Measurements from ENCODE around the gene PLA2G4D. TPM values are rescaled to one million over a fixed set of nuclear protein-coding genes. Genes with fewer than 3 reads are reported as not detected.

The PLA2G4D gene
- total RNA-seq, 3 donors from 2014 or later, result not detected

DNA sequence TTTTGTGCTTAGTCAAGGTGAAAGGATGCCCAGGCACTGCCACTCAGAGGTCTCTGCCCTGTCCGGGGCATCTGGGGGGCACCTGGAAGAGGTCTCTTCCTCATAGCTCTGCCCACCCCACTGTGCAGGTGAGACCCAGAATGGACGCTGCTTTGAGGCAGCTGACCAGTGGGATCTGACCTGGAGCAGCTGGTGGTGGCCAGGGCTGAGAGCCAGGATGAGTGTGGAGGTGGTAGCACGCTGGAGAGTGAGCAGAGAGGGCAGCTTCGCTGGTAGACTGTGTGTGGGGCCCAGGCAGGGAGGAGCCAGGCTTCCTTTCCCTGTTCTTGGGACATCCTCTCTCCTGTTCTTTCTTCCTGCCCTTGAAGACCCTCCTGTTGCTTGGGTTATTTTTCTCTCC, 41.4 kb downstream of the PLA2G4D start:
- DNase-seq (no peak), ATAC-seq (no peak)
- Mint-ChIP-seq H3K4me3 (no peak overlapping the region), H3K36me3 (ENCODE audit: insufficient read depth) (no peaks in the 10 kb centered on the region), H3K9me3 (no peaks in the 10 kb centered on the region), H3K27me3 (ENCODE audit: low read depth) (peaks cover 22% of the 10 kb centered on the region), H3K4me1 (ENCODE audit: low read depth) (peaks cover 7% of the 10 kb centered on the region)

DNA sequence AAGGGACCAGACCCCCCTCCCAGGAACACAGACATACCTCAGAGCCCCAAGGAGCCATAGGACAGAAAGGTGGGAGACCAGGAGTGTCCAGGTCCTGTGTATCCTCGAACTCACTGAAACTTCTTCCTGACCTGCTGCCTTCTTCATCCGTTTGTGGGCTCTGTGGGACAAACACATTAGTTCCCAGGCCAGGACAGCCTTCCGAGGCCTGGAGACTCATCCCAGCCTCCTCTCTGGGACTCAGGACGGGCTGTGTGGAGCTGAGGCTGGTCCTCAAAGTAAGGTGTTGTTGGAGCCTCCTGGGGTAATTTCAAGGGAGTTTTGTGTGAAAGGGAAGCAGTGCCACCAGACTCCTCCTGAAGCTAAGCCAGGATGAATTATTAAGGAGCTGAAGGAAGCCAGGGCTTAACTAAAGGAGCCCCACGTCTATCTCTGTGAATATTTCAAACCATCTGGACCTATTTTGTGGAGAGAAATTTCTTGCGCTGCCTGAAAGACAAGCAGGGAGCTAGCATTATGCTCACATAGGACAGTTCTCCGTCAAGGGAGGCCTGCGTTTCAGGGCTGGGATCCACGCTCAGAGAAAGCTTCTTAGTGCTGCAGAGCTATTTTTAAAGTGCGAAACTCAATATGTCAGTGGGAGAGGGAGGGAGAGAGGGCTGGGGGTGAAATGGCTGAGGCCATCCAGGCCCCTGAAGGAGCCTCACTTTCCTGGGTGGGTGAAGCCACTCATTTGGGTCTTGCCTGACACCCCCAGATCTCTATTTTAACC, 43.7 kb downstream of the PLA2G4D start:
- no peaks in the 10 kb centered on the region for H3K36me3 Mint-ChIP-seq (ENCODE audit: insufficient read depth)
- no peaks in the 10 kb centered on the region for H3K4me1 Mint-ChIP-seq (ENCODE audit: low read depth)
- no peaks in the 10 kb centered on the region for H3K9me3 Mint-ChIP-seq
- no peak for DNase-seq
- ATAC-seq, result no peak
- H3K27me3 Mint-ChIP-seq (ENCODE audit: low read depth), result peaks cover 7% of the 10 kb centered on the region
- no peak overlapping the region for H3K4me3 Mint-ChIP-seq

DNA sequence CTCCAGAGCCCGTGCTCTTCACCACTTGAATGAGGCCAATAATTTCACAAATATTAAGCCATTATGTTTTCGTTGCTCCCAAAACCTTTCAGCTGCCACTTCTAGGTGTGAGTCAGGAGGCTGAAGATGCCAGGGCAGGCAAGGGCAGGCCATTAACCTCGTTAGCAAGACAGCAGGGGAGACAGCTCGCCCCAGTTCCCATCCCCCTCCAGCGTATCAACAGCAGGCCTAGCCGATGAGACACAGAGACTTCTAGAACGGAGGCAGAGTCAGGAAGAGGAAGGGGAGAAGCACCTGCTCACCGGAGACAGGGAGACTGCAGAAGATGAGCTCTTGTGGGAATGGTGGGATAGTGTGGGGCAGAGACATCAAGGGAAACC, 45.6 kb downstream of the PLA2G4D start:
- Mint-ChIP-seq H3K4me3 (no peak overlapping the region), H3K27me3 (ENCODE audit: low read depth) (peaks cover 4% of the 10 kb centered on the region), H3K4me1 (ENCODE audit: low read depth) (no peaks in the 10 kb centered on the region), H3K36me3 (ENCODE audit: insufficient read depth) (no peaks in the 10 kb centered on the region), H3K9me3 (no peaks in the 10 kb centered on the region)
- ATAC-seq (no peak), DNase-seq (no peak)

DNA sequence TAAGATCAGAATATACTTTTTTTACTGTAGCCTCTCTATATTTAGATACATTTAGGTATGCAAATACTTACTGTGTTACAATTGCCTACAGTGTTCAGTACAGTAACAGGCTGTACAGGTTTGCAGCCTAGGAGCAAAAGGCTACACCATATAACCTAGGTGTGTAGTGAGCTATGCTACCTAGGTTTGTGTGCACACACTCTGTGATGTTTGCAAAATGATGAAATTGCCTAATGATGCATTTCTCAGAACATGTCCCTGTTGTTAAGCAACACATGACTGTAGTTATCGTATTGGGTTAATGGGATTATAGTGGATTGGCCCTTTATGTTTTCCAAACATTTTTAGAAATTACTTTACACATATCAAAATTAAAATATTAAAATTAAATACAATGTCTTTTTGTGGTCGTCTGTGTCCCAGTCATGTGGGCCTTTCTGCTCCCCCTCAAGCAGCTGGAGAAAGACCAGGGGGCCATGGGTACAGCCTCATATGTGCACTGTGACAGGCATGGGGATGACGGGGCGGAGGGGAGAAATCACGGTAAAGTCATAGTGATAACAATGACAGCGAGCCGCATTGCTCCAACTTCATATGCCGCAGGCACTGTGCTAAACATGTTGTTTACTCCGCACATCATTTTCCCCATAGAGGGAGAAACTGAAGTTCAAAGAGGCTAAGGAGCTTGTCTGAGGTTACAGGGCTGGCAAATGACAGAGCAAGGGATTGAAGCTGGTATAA, 46.1 kb downstream of the PLA2G4D start:
- H3K9me3 Mint-ChIP-seq, result no peaks in the 10 kb centered on the region
- DNase-seq (no peak), ATAC-seq (no peak)
- H3K4me3 Mint-ChIP-seq, result no peak overlapping the region
- peaks cover 4% of the 10 kb centered on the region for H3K27me3 Mint-ChIP-seq (ENCODE audit: low read depth)
- H3K4me1 Mint-ChIP-seq (ENCODE audit: low read depth), result no peaks in the 10 kb centered on the region
- H3K36me3 Mint-ChIP-seq (ENCODE audit: insufficient read depth), result no peaks in the 10 kb centered on the region

DNA sequence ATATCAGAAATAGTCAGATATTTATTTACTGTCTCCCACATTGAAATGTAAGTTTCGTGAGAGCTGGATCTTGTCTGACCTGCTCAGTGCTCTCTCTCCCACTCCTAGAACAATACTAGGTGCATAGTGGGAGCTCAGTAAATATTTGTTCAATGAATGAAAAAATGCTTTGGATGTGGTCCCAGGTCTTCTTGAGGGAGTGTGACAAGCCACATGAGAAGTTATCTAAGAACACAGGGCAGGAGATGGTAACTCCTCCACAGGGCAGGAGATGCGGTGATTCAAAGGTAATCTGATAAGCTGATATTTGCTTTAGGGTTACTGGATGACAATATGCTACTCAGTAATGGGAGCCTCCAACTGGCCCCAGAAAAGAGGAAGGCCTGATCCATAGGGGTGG, 47.8 kb downstream of the PLA2G4D start:
- Mint-ChIP-seq H3K27me3 (ENCODE audit: low read depth) (peaks cover 4% of the 10 kb centered on the region), H3K4me1 (ENCODE audit: low read depth) (no peaks in the 10 kb centered on the region), H3K4me3 (no peak overlapping the region), H3K9me3 (no peaks in the 10 kb centered on the region), H3K36me3 (ENCODE audit: insufficient read depth) (no peaks in the 10 kb centered on the region)
- DNase-seq (no peak), ATAC-seq (no peak)

DNA sequence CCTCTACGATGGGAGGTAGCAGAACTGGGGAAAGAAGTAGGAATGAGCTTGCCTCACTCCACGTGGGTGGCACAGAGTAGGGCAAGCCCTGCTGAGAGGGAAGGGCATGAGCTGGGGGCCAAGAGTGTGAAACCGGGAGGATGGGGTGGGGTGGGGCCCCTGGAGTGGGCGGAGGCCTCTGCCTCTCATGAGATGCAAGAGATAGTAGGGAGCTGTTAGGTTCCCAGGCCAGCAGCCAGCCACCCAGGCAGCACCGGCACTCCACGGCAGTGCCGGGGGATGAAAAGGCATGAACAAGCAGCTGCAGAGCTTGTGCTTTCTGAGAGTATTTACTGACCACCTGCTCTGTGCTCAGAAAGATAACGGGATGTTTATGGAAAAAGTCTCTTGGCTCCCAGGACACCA, 49.1 kb downstream of the PLA2G4D start:
- no peaks in the 10 kb centered on the region for H3K9me3 Mint-ChIP-seq
- DNase-seq (no peak), ATAC-seq (no peak)
- H3K27me3 Mint-ChIP-seq (ENCODE audit: low read depth), result peaks cover 2% of the 10 kb centered on the region
- no peak overlapping the region for H3K4me3 Mint-ChIP-seq
- no peaks in the 10 kb centered on the region for H3K36me3 Mint-ChIP-seq (ENCODE audit: insufficient read depth)
- no peaks in the 10 kb centered on the region for H3K4me1 Mint-ChIP-seq (ENCODE audit: low read depth)

DNA sequence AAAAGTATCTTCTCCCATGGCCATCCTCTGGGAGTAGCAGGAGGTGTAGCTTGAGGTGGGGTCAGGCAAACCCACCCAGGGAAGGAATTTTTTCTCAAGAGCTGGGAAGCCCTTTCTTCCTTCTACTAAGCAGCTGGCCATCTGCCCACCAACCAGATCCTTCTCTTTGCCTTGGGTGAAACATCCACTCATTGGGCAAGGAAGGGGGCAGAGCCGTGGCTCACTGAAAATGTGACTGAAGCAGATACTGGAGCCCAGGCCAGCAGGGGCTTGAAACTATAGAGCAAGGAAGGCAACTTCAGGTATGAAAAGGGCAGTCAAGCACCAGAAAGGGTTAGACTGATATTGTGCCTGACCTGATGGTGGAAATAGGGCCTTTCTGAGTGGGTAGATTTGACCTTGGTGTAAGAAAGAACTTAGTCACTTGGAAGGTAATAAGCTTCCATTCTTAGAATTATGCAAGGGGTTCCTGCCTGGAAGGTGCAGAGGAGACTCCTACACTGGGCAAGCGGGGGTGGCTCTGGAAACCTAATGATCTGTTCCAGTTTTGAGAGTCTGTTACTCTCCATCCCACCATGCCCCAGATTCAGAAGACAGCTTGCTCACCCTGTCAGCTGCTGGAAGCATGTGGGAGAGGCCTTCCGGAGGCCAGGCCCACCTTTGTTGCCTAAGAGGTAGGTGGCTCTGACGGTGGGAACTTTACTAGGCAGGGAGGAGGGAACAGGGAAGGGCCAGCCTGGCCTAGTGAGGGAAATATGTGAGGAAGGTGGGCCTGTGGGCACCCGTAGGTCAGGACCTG, 51.6 kb downstream of the PLA2G4D start:
- DNase-seq, result no peak
- Mint-ChIP-seq H3K4me3 (no peak overlapping the region), H3K9me3 (no peaks in the 10 kb centered on the region), H3K27me3 (ENCODE audit: low read depth) (peaks cover 2% of the 10 kb centered on the region), H3K4me1 (ENCODE audit: low read depth) (no peaks in the 10 kb centered on the region), H3K36me3 (ENCODE audit: insufficient read depth) (no peaks in the 10 kb centered on the region)
- ATAC-seq, result no peak

DNA sequence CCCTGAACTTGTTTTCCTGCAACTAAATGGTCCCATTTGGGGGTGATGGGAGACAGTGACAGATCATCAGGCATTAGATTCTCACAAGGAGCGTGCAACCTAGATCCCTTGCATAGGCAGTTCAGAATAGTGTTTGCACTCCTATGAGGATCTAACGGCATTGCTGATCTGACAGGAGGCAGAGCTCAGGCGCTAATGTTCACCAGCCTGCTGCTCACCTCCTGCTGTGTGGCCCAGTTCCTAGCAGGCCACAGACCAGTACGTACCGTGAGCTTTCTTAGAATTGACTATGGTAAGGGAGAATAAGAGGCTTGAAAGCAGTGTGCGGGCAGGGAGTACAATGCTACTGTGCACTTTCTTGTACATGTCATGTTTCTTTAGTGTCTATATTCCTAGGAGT, 56.0 kb downstream of the PLA2G4D start:
- ATAC-seq (no peak), DNase-seq (no peak)
- no peaks in the 10 kb centered on the region for H3K27me3 Mint-ChIP-seq (ENCODE audit: low read depth)
- H3K9me3 Mint-ChIP-seq, result no peaks in the 10 kb centered on the region
- peaks cover 7% of the 10 kb centered on the region for H3K4me1 Mint-ChIP-seq (ENCODE audit: low read depth)
- no peak overlapping the region for H3K4me3 Mint-ChIP-seq
- H3K36me3 Mint-ChIP-seq (ENCODE audit: insufficient read depth), result no peaks in the 10 kb centered on the region

DNA sequence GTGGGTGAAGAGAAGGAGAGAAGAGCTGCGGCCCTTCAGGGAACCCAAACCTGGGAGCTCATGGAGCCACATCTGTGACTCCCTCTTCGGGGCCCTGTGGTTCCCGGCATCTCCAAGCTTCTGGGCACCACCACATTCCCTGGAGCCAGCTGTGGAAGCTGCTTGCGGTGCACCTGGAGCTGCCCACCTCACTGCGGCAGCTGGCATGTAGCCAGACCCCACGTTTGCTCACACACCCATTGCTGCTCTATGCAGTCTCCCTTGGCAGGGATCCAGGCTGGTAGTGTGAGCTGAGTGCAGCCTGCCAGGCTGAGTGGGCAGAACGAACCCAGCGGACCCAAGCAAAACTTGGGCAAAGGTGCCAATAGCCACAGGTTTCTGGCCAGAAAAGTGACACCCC, 56.7 kb downstream of the PLA2G4D start:
- Mint-ChIP-seq H3K27me3 (ENCODE audit: low read depth) (no peaks in the 10 kb centered on the region), H3K9me3 (no peaks in the 10 kb centered on the region), H3K4me3 (no peak overlapping the region), H3K4me1 (ENCODE audit: low read depth) (peaks cover 7% of the 10 kb centered on the region), H3K36me3 (ENCODE audit: insufficient read depth) (no peaks in the 10 kb centered on the region)
- no peak for DNase-seq
- ATAC-seq, result no peak

DNA sequence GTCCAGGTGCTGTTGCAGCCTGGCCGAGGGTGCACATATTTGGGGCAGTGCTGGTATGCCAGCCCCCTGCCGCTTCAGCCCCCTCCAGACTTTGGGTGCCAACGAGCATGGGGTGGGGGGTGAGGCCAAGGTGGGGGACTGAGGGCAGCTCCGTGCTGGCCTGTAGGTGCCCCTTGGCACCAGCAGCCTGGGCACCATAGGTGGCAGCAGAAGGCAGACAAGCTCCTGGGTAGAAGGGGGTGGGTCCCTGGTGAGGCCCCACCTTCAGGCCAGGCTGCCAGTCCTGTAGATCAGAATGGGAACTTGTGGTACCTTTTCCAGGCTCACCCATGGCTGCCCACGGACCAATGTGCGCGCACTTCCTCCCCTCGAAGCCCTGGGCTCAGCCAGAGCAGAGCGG, 57.4 kb downstream of the PLA2G4D start:
- no peak for ATAC-seq
- no peak for DNase-seq
- Mint-ChIP-seq H3K4me3 (no peak overlapping the region), H3K36me3 (ENCODE audit: insufficient read depth) (no peaks in the 10 kb centered on the region), H3K9me3 (no peaks in the 10 kb centered on the region), H3K27me3 (ENCODE audit: low read depth) (no peaks in the 10 kb centered on the region), H3K4me1 (ENCODE audit: low read depth) (peaks cover 7% of the 10 kb centered on the region)

DNA sequence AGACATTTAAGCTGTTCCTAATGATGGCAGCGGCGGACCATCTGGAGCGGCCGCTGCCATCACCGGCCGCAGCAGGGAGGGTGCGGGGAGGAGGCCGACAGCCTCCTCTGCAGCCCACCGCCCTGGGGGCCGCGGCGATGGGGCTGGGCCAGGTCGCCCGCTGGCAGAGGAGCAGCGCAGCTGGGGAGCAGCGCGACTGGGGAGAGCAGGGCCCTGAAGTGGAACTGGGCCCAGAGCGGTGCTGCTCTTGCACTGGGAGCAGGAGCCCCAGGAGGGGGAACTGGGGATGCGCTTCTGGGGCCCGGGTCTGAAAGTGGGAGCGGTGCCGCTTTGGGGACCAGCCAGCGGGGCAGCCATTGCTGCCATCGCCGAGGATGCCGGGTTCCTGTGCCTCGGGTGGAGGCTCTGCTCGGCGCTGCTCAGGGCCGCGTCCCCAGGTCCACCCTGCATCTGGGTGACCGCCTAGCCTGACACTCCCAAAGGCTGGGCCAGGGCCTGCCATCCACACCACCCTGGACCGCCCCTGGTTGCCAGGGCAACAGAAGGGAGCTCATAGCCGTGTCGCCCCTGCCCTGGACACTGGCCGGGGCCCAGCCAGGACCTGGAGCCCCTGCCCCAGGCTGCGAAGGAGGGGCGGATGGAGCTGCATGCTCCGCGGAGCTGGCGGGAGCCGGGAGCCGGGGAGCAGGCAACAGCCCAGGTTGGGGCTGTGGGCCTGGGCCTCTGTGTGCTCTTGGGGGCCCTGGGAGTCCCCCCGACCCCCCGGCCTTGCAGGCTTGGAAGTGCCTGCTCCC, 58.1 kb downstream of the PLA2G4D start:
- no peak for DNase-seq

DNA sequence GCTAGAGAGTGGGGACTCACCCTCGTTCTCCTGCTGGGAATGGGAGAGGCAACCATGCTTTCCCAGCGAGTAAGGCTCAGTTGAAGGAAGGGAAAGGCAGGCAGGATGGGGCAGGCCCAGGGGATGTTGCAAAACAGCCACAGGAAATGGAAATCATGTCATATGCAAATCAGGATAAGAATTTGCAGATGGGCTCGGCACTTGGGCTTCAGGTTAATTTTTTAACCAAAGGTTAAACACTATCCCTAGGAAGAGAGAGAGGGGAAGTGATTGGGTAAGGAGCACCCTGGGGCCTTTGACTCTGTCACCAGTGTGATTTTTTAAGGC, 59.0 kb downstream of the PLA2G4D start:
- Mint-ChIP-seq H3K9me3 (no peaks in the 10 kb centered on the region), H3K27me3 (ENCODE audit: low read depth) (no peaks in the 10 kb centered on the region), H3K4me3 (no peak overlapping the region), H3K4me1 (ENCODE audit: low read depth) (peaks cover 7% of the 10 kb centered on the region), H3K36me3 (ENCODE audit: insufficient read depth) (no peaks in the 10 kb centered on the region)
- ATAC-seq, result peak in 1 of 2 donors; percentile 48
- DNase-seq, result no peak

More for the DNA sequence above, 58.1 kb downstream of the PLA2G4D start:
- Mint-ChIP-seq H3K36me3 (ENCODE audit: insufficient read depth) (no peaks in the 10 kb centered on the region), H3K4me3 (no peak overlapping the region), H3K4me1 (ENCODE audit: low read depth) (peaks cover 7% of the 10 kb centered on the region), H3K27me3 (ENCODE audit: low read depth) (no peaks in the 10 kb centered on the region), H3K9me3 (no peaks in the 10 kb centered on the region)
- ATAC-seq, result no peak

DNA sequence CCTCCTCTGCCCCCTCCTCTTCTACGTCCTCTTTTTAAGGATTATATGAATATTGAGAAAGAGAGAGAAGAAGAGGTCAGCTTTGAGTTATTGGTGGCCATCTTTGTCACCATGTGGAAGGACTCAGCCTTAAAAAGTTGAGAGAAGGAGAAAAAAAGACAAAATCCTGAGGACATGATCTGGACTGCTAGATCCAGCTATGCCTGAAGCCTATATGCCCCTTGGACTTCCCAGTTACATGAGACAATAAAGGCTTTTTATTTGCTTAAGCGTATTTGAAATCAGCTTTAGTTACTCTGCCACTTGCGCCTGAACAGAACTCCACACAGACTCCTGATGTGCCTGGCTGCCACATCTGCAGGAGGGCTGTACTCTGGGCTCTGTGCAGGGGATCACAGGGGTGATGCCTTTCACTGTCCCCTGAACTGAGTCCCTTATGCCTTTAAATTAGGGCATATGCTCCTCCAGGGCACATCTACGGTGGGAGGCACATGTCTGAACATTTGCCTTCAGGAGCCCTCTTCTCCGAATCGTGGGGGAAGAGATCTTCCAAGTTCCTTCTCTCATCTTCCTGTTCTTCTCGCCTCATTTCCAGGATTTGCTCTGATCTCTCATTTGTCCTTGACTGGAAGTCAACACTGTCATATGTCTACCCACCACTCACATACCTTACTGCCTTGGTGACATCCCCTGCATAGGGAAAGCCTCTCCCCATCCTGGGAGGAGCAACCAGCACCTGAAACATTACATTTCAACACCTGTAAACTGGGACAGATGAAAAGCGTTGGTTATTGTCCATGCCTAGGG, 59.5 kb downstream of the PLA2G4D start:
- Mint-ChIP-seq H3K4me1 (ENCODE audit: low read depth) (peaks cover 7% of the 10 kb centered on the region), H3K36me3 (ENCODE audit: insufficient read depth) (no peaks in the 10 kb centered on the region), H3K4me3 (no peak overlapping the region), H3K27me3 (ENCODE audit: low read depth) (no peaks in the 10 kb centered on the region), H3K9me3 (no peaks in the 10 kb centered on the region)
- ATAC-seq (no peak), DNase-seq (no peak)

Data from activated T-cell treated with anti-CD3 and anti-CD28 coated beads, Interleukin-2, amount 50 U/mL, for 4 hours (primary cell).